NCI-H1417 (cell line): ENCODE data around the gene MSH3.
"Not testable (repeated sequence)": the region's sequence is repeated elsewhere in the genome, so short reads cannot be mapped to it uniquely, and the experiment has no call there.

Experiments used
- DNase-seq, 3 experiments: peaks; one replicate each; lab custom pipeline; 2025; lab: John Stamatoyannopoulos, UW

MSH3 gene

GRCh38 chr5:80755626-80756025 is 101.2 kb downstream of the MSH3 start:
- DNase-seq, result no peak

DNA sequence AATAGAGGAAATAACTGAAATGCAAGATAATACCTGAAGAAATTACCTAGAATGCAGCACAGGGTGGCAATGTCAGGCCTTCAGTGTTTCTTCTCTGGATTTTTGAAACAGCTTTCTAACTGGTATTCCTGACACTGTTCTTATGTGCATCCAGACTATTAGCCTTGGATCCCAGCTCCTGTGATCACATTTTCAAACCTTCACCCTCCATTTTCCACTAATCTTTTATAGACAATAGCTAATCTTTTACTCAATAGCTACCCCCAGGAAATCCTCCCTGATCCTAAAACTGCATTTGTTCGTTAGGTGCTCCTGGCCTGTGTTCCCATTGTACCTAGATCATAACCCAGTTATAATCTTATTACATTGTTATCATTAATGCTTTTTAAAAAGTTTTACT is 101.8 kb downstream of the MSH3 start:
- no peak for DNase-seq

GRCh38 chr5:80757290-80757689 is 102.8 kb downstream of the MSH3 start:
- no peak for DNase-seq

DNA sequence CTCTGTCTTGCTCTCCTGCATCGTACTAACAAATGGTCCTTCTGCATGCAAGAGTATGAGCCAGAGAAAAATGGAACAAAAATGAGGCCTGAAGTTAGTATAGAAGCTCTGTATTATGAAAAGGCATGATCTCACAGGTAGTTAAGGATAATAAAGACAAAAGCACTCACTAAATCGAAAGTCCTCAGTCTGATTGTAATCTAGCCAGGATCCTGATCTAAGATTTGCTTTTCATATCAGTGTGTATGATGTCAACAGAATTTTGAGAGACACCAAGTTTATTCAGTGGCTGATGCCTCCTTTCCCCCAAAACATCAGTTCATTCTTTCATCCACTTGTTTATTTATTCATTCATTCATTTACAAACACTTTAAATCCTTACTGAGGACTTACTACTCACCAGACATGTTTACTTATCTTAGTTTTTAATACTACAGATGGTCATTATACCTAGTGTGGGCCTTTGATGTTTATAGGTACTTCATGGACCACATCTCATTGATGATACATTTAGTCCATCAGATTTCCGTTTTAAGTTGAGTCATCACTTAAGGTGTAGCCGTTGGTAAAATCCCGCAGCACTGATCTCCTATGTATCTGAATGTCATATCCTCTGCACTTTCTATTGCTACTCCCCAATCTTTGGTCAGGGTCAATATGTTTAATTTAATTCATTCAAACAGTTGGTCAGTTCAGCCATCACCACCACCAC is 105.6 kb downstream of the MSH3 start:
- DNase-seq, result no peak

DNA sequence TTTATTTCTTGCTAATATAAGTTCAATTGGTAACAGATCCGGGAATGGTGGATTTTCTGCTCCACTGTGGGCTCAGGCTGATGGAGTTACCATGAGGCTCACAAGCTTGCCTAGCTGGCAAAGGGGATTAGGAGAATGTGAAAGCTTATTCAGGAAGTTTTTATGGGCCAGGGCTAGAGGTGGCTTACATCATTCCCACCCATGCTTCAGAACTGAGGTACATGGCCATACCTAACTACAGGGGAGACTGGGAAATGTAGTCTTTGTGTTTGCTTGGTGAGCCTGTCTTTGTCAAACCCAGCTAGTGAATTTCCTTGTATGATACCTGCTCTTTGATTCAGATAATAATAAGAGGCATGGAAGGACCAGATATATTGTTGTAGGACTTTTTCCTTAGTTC is 106.2 kb downstream of the MSH3 start:
- no peak for DNase-seq

- no peak for DNase-seq
These were observed 106.7 kb downstream of the MSH3 start for GRCh38 chr5:80761176-80761575.

DNA sequence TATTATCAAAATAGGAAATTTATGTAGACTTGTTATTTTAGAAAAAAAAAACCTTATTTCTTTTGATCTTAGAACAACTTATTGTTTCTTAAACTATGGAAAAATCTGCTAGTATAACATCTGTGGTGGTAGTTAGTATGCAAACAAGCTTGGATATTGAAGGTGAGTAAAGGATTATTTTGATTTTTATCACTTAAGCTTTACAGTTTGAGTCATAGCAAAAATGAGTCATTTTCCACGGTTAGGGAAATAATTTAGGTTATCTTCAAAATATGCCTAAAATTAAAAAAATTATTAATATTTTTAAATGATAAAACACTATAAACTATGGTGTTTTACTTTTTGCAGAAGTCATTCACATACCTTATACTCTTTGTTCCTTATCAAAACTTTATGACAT is 107.5 kb downstream of the MSH3 start:
- no peak for DNase-seq

GRCh38 chr5:80762573-80762972 is 108.1 kb downstream of the MSH3 start:
- DNase-seq, result no peak

DNA sequence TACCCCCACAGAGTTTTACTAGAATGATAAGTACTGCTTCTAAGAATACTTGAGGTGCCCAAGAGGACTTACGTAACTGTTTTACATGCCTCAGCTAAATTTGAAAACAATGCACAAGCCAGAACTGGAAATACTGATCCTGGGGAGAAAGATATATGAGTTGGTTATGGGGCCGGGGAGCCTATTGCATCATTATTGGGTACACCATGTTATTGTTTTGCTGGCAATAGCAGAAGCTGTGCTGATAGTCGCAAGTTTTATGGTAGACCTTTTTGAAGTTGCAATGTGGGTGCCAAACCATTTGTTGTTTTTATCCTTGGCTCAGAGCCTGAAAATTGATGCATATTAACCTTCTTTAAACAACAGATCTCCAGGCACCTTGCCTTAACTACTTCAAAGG is 108.8 kb downstream of the MSH3 start:
- no peak for DNase-seq

GRCh38 chr5:80763873-80764647 is 109.6 kb downstream of the MSH3 start:
- DNase-seq, result no peak

DNA sequence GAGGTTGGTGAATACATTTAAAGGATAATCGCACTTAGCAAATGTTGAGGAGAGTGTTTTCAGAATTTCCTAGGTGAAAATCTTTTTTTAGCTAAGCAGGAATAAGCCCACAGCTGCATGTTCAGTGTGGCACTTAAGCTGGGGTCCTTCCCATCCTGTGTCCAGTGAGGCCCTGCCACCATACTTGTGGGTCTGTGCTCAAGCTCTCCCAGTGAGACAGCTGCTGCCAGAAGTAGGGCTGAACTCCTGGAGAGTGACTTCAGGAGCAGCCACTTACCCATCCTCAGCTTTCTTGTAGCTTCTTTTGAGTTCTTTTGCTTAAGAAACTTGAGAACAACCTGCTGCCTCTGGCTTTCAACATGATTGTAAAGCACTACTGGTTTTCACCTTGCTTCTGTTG is 110.3 kb downstream of the MSH3 start:
- no peak for DNase-seq

DNA sequence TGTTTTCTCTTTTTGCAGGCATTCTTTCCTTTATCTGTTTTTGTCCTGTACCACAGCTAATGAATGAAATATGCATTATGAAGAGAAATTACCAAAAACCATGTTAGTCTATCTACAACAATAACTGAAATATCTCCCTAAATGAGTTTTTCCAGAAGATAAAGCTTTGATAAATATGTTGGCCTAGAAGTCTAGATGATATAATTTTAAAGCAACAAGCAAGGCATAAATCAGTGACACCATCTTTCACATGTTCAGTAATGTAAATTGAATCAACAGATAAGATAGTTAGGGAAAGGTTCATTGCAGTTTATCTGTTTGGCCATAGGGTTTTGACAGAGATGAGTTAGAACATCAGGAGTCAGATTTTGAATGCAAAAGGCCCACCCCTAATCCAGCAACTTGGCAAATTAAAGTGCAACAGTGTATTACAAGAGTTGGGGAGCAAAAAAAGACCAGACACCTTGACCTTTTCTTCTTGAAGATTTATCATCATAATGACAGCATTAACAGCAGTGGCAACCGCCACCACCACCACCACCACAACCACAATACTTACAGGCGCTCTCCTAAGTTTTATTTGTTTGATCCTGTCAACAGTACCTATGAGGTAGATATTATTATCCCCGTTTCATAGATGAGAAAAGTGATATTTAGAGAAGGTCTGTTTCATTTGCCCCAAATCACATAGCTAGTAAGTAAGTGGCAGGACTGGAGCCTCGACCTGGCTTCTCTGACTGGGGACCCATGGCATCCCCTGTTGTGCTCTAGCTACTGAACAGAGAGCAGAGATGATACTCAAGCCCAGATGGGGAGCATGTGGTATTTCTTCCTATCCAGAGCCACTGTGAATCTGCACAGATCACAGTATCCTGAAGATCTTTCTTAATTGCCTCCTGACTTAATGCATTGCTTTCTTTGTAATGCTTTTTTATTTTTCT is 123.2 kb downstream of the MSH3 start:
- DNase-seq, result no peak

GRCh38 chr5:80780024-80780423 is 125.6 kb downstream of the MSH3 start:
- DNase-seq, result no peak

- no peak for DNase-seq
These were observed 126.4 kb downstream of the MSH3 start for GRCh38 chr5:80780761-80781285.

DNA sequence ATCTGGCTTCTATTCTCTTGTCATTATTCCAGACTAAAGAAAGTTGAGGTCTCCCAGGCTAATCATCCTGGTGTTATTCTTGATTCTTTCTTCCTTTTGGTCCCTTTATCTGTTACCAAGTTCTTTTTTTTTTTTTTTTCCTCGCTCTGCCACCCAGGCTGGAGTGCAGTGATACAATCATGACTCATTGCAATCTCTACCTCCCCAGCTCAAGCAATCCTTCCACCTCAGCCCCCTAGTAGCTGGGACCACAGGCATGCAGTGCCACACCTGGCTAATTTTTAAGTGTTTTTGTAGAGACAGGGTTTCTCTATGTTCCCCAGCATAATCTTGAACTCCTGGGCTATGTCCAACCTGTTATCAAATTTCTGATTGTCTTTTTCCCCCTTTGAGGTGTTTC is 126.9 kb downstream of the MSH3 start:
- no peak for DNase-seq

DNA sequence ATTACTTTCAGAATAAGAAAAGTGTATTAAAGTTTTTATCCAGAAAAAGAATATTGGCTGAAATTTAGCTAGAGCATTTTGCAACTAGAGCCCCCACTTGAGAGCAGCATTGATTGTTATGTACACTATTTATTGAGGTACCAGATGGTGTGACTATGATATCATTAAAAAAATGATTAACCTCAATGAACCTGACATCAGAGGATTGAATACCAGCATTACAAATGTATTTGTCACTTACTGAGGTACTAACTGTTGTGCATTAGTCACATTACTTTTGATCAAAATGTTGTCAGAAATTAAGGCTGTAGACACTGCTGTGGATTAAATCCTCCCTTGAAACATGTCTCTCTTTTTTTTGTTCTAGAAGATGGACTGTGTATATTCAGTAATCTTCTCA is 128.2 kb downstream of the MSH3 start:
- DNase-seq, result no peak

DNA sequence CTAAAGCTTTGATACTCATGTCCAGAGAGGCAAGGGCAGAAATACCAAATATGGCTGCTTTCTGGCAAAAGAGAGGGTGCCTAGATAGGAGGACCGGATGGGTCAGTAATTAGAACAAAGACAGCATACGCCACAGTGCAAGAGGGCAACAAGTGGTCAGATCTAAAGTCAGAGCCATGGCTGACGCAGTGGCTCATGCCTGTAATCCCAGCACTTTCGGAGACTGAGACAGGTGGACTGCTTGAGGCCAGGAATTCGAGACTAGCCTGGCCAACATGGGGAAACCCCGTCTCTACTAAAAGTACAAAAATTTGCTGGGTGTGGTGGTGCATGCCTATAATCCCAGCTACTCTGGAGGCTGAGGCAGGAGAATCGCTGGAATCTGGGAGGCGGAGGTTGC is 129.3 kb downstream of the MSH3 start:
- not testable (repeated sequence) for DNase-seq

DNA sequence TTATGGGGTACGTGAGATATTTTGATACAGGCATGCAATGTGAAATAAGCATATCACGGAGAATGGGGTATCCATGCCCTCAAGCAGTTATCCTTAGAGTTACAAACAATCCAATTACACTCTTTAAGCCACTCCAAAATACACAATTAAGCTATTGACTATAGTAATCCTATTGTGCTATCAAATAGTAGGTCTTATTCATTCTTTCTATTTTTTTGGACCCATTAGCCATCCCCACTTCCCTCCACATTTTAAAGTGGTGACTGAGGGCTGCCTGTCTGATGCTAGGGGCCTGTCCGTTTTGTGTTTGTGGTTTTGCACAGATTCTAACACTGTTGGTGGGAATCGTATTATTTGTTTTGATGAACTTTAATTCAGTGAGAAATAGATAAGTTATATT is 130.0 kb downstream of the MSH3 start:
- DNase-seq, result peak in 1 of 3 experiments; percentile 5

DNA sequence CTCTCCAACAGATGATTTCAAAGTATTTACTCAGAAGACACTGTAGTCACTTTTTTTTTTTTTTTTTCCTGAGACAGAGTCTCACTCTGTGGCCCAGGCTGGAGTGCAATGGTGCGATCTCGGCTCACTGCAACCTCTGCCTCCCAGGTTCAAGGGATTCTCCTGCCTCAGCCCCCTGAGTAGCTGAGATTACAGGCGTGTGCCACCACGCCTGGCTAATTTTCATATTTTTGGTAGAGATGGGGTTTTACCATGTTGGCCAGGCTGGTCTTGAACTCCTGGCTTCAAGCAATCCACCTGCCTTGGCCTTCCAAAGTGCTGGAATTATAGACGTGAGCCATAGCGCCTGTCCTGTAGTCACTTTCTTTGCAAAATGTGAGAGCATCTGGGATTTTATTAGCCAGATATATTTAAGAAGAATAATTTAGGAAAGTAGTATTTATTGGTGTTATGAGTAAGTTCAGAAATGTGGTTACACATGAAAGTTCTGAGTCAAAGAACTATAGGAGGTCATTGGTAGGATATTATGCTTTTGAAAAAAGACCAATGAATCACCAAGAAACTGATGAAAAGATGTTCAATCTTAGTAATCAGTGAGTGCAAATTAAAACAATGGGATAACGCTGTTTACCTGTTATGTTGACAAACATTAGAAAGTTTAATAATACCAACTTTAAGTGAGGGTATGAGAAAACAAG is 135.0 kb downstream of the MSH3 start:
- DNase-seq, result not testable (repeated sequence)

DNA sequence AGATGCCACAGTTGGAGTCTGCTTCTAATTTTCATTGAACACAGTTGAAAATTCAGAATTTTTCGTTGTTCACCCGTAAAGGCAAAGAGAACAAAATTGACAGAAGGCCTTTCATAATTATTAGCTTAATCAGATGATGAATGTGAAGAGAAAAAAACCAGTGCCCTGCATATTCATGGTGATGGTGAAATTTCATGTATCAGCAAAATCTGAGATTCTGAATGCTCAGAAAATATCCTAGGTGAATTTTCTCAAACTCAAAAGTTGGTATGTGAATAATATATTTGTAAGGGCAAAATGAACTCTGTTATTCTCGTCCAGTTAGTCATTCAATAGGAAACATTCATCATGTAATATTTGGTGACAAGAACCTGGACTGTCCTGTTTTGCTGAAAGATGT is 136.2 kb downstream of the MSH3 start:
- DNase-seq, result no peak

GRCh38 chr5:80793354-80793753 is 138.9 kb downstream of the MSH3 start:
- no peak for DNase-seq

GRCh38 chr5:80796846-80797245 is 142.4 kb downstream of the MSH3 start:
- DNase-seq, result no peak
